ENCODE measurements around the gene AQP6. TPM values are rescaled to one million over a fixed set of nuclear protein-coding genes. Genes with fewer than 3 reads are reported as not detected.

Gene AQP6
- total RNA-seq, 1 experiment from 2014 or later, result 0.09 TPM

DNA sequence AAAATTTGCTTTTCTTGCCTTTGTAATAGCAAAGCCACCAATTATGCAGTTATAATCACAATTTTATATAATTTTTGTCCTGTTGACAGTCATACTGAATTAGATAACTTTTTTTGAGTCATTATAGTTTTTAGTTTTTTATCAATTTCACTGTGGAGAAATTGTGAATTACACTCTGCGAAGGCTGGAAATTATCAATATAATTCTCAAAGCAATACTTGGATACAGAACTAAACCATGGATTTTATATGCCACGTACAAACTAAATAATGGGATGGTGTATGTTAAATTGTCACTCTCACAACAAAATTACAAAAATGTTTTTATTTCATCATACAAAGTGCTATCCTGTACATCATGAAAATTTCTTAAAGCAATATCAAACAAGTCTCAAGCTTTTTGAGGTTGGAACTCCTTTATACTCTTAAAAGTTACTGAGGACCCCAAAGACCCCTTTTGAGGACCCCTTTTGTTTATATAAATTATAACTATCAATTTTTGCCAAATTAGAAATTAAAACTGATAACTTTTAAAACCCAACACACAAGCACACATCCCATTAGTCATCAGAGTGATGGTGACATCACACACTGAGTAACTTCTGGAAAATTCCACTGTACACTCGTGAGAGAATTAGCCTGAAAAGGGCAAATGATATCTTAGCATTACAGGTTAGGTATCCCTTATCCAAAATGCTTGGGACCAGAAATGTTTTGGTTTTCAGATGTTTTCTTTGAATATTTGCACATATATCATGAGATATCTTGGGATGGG is 42.0 kb upstream of the AQP6 start:
- Histone ChIP-seq H3K4me1 (ENCODE audit: insufficient read depth, low read length) (no peaks in the 10 kb centered on the region), H4K20me1 (ENCODE audit: control insufficient read depth, insufficient read depth, insufficient read length) (no peaks in the 10 kb centered on the region), H2BK5ac (ENCODE audit: insufficient read length, low read length) (no peak overlapping the region), H3K27me3 (ENCODE audit: insufficient read depth, low read length) (no peaks in the 10 kb centered on the region), H3K23me2 (ENCODE audit: insufficient read length, low read depth, low read length, poor library complexity, severe bottlenecking) (no peaks in the 10 kb centered on the region), H3K18ac (ENCODE audit: insufficient read length, low read depth, low read length) (no peak overlapping the region), H3K27ac (ENCODE audit: insufficient read length, low read depth, low read length) (no peak overlapping the region), H4K8ac (replicated peaks; ENCODE audit: insufficient read length, low read depth, low read length) (no peak overlapping the region), H3K56ac (ENCODE audit: insufficient read length, low read depth, low read length) (no peak overlapping the region), H2BK12ac (ENCODE audit: insufficient read length, low read depth, low read length) (no peak overlapping the region), H3K79me2 (ENCODE audit: insufficient read depth, low read length) (no peaks in the 10 kb centered on the region), H3K23ac (ENCODE audit: insufficient read length, low read depth, low read length) (no peak overlapping the region), H4K5ac (ENCODE audit: insufficient read length, low read depth, low read length) (no peak overlapping the region), H3K4me2 (ENCODE audit: insufficient read depth, insufficient read length, low read length) (no peak overlapping the region), H3K79me1 (ENCODE audit: insufficient read depth, low read depth, low read length, poor library complexity, severe bottlenecking) (no peaks in the 10 kb centered on the region), H3K14ac (ENCODE audit: insufficient read depth, low read length) (no peak overlapping the region), H3K4ac (ENCODE audit: low read depth, low read length) (no peak overlapping the region), H2BK20ac (ENCODE audit: low read depth, low read length, poor library complexity, severe bottlenecking) (no peak overlapping the region), H2BK120ac (ENCODE audit: low read depth, low read length, poor library complexity, severe bottlenecking) (no peak overlapping the region), H2AK5ac (ENCODE audit: insufficient read length, low read length) (no peak overlapping the region), H3K9ac (ENCODE audit: extremely low read depth, insufficient read length, low read length) (no peak overlapping the region), H2AFZ (ENCODE audit: low read length) (no peak overlapping the region), H3T11ph (ENCODE audit: low read length) (no peak overlapping the region), H2BK15ac (ENCODE audit: low read depth, low read length) (no peak overlapping the region), H3K9me3 (ENCODE audit: control insufficient read depth, low read depth, low read length) (no peaks in the 10 kb centered on the region), H4K91ac (ENCODE audit: insufficient read length, low read depth, low read length) (no peak overlapping the region)
- no CpG with 5 or more reads among the region's 3 CpGs for WGBS (ENCODE audit: extremely low coverage, insufficient read length, low lambda C conversion rate)
- H3K36me3 Mint-ChIP-seq (ENCODE audit: insufficient read depth in 1 of 3, low read depth in 3 of 3), result no peaks in the 10 kb centered on the region
- DNase-seq, result no peak
- no peak overlapping the region for H3K4me3 Mint-ChIP-seq
- TF ChIP-seq, protein P1, sequence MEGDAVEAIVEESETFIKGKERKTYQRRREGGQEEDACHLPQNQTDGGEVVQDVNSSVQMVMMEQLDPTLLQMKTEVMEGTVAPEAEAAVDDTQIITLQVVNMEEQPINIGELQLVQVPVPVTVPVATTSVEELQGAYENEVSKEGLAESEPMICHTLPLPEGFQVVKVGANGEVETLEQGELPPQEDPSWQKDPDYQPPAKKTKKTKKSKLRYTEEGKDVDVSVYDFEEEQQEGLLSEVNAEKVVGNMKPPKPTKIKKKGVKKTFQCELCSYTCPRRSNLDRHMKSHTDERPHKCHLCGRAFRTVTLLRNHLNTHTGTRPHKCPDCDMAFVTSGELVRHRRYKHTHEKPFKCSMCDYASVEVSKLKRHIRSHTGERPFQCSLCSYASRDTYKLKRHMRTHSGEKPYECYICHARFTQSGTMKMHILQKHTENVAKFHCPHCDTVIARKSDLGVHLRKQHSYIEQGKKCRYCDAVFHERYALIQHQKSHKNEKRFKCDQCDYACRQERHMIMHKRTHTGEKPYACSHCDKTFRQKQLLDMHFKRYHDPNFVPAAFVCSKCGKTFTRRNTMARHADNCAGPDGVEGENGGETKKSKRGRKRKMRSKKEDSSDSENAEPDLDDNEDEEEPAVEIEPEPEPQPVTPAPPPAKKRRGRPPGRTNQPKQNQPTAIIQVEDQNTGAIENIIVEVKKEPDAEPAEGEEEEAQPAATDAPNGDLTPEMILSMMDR (conservative IDR thresholded peaks at IDR 0.05), result no peak
- H3K27ac Mint-ChIP-seq, result no peak overlapping the region
- H3K9me3 Mint-ChIP-seq, result no peaks in the 10 kb centered on the region
- peaks cover 7% of the 10 kb centered on the region for H3K27me3 Mint-ChIP-seq (ENCODE audit: low read depth)
- peaks cover 4 to 10% of the 10 kb centered on the region in 2 experiments for H3K4me1 Mint-ChIP-seq

Measured in H9 (cell line).